Spleen (tissue), 11 donors: ENCODE results near the gene TSPAN3. TPM values are rescaled to one million over a fixed set of nuclear protein-coding genes. Genes with fewer than 3 reads are reported as not detected.

Source experiments
- DNase-seq: peaks from one replicate; pipeline ENCODE4 v3.0.0-alpha.2; 2020
- H3K27ac ChIP-seq, 8 donors: fragments of 200-600 bp; sonication (generic) in 7 of 8; 1 replicate in 4 of 8; 2 replicates in 4 of 8; pipeline versions ENCODE4 v1.5.0 to v1.8.0; 2016 to 2021; ENCODE audit warnings: inconsistent platforms in 4 of 8, mild to moderate bottlenecking in 4 of 8, moderate library complexity in 1 of 8
- H3K27me3 ChIP-seq, 7 donors: fragments of 200-600 bp; sonication (generic) in 6 of 7; replicated peaks in 1 of 7; 1 replicate in 4 of 7; 2 replicates in 3 of 7; pipeline versions ENCODE4 v1.5.0 to v1.8.0; 2016 to 2021; ENCODE audit warnings: inconsistent platforms in 3 of 7, mild to moderate bottlenecking in 1 of 7
- H3K36me3 ChIP-seq, 6 donors: fragments of 200-600 bp; sonication (generic) in 5 of 6; 1 replicate in 4 of 6; 2 replicates in 2 of 6; pipeline versions ENCODE4 v1.5.0 to v1.8.0; 2016 to 2021; ENCODE audit warnings: inconsistent platforms in 2 of 6
- H3K4me1 ChIP-seq, 6 donors: fragments of 200-600 bp; sonication (generic) in 5 of 6; 1 replicate in 3 of 6; 2 replicates in 3 of 6; pipeline versions ENCODE4 v1.5.0 to v1.8.0; 2016 to 2021; ENCODE audit warnings: inconsistent platforms in 3 of 6
- H3K4me3 ChIP-seq, 8 donors: fragments of 200-600 bp; sonication (generic) in 7 of 8; 1 replicate in 4 of 8; 2 replicates in 4 of 8; pipeline versions ENCODE4 v1.5.0 to v1.8.0; 2016 to 2021; ENCODE audit warnings: inconsistent platforms in 4 of 8, mild to moderate bottlenecking in 4 of 8, moderate library complexity in 2 of 8
- H3K9me3 ChIP-seq, 8 donors: fragments of 200-600 bp; sonication (generic) in 7 of 8; 1 replicate in 4 of 8; 2 replicates in 4 of 8; pipeline versions ENCODE4 v1.5.0 to v1.8.0; 2016 to 2021; ENCODE audit warnings: inconsistent platforms in 4 of 8
- CTCF ChIP-seq, 11 experiments: fragments of 200-600 bp in 7 of 11; fragments of 450-650 bp in 4 of 11; sonication (generic) in 4 of 11; IDR thresholded peaks in 8 of 11; conservative IDR thresholded peaks in 3 of 11; 1 replicate in 7 of 11; 2 replicates in 4 of 11; pipeline versions ENCODE4 v1.4.0 to v1.8.0; 2016 to 2021; ENCODE audit warnings: antibody characterized with exemption in 11 of 11, inconsistent platforms in 4 of 11, mild to moderate bottlenecking in 1 of 11
- POLR2A ChIP-seq, 3 donors: fragments of 450-650 bp; IDR thresholded peaks; one replicate each; pipeline ENCODE4 v1.5.1; 2017; ENCODE audit warnings: antibody characterized with exemption in 3 of 3, mild to moderate bottlenecking in 1 of 3
- POLR2AphosphoS5 ChIP-seq, 3 donors: sonication (generic); formaldehyde crosslinking; IDR thresholded peaks; one replicate each; pipeline ENCODE4 v1.5.1; 2017; ENCODE audit warnings: antibody characterized with exemption in 3 of 3
- whole genome bisulfite sequencing, 5 donors: extraction: QIAGEN DNeasy Blood & Tissue Kit in 3 of 5; methylation state at CpG; one replicate each; pipeline versions ENCODE4 v1.1.5 to v1.1.7; 2013 to 2018; 5-methylcytosine and 5-hydroxymethylcytosine counted together
- intact Hi-C: fragments of 100-400 bp; cut with DNase I; formaldehyde crosslinking; loops from one replicate; pipeline ENCODE4 v1.15.0; 2023; ENCODE audit warnings: low total_unique reads
- polyA plus RNA-seq, 3 donors: library from polyadenylated mRNA; stranded (reverse); fragments of 200-250 nt; gene quantifications; one replicate each; pipeline ENCODE4 v1.2.1, GENCODE V29; 2013
- total RNA-seq, 7 donors: library from RNA; depleted of rRNA in 3 of 7; stranded (reverse); fragments of >200 nt in 3 of 7; fragmentation: NEBNext Ultra II Directional in 4 of 7; extraction: Animal tissue kit (Norgen Biotek cat#: 25700) in 4 of 7; gene quantifications; one replicate each; pipeline versions ENCODE4 v1.1.0 to v1.2.1, GENCODE V29; 2016 to 2021
- donor health status: healthy with polysubstance abuse.
- donor health status: DM: no; HTN: no; CAD: no; lungs with moderate emphysema.
- donor health status: DM: no; HTN: no; CAD: no.
- donor health status: Bipolar disorder and iron deficiency.
- donor health status: healthy.
- donor health status: DM: no; HTN: no; CAD: no.
- donor health status: DM: yes; HTN: yes; CAD: no.

Gene TSPAN3
- total and polyA plus RNA-seq, 10 donors = 98.5 to 276 (median 141) TPM

GRCh38 chr15:77037388-77038209, 33.3 kb downstream of the TSPAN3 start:
- no peak overlapping the region for H3K4me3 ChIP-seq
- 90 to 98% (median 95%) methylated on average over 10 to 12 of the region's 12 CpGs for WGBS, 5 donors
- DNase-seq = peak; percentile 74
- peaks cover 0 to 22% (median 6%) of the 10 kb centered on the region in 6 donors for H3K4me1 ChIP-seq
- H3K36me3 ChIP-seq = peaks cover 3 to 67% (median 40%) of the 10 kb centered on the region in 6 donors
- intact Hi-C loops = no loop called here
- H3K9me3 ChIP-seq = no peaks in the 10 kb centered on the region
- TF ChIP-seq CTCF (IDR thresholded peaks at IDR 0.05 in 8 of 11, conservative IDR thresholded peaks at IDR 0.05 in 3 of 11) (no peak), POLR2AphosphoS5 (IDR thresholded peaks at IDR 0.05) (peak in 1 of 3 donors; percentile 64), POLR2A (IDR thresholded peaks at IDR 0.05) (no peak)
- no peaks in the 10 kb centered on the region for H3K27me3 ChIP-seq
- H3K27ac ChIP-seq = peak overlapping the region in 4 of 8 donors; percentile 6 to 48 (median 25)

GRCh38 chr15:77036537-77037387, 34.1 kb downstream of the TSPAN3 start:
- WGBS, 5 donors = 92 to 97% (median 93%) methylated on average over 13 to 22 of the region's 22 CpGs

GRCh38 chr15:77035999-77036471, 34.9 kb downstream of the TSPAN3 start:
- TF ChIP-seq CTCF (IDR thresholded peaks at IDR 0.05 in 8 of 11, conservative IDR thresholded peaks at IDR 0.05 in 3 of 11) (no peak), POLR2A (IDR thresholded peaks at IDR 0.05) (no peak), POLR2AphosphoS5 (IDR thresholded peaks at IDR 0.05) (peak; percentile 41 to 80 (median 42))
- DNase-seq = peak; percentile 68
- H3K9me3 ChIP-seq = no peaks in the 10 kb centered on the region
- H3K4me3 ChIP-seq = no peak overlapping the region
- H3K27ac ChIP-seq = peak overlapping the region in 3 of 8 donors; percentile 5 to 56 (median 30)
- WGBS, 5 donors = 83 to 90% (median 87%) methylated on average over 12 to 13 of the region's 13 CpGs
- intact Hi-C loops = no loop called here
- H3K36me3 ChIP-seq = peaks cover 3 to 70% (median 49%) of the 10 kb centered on the region in 6 donors
- H3K27me3 ChIP-seq = no peaks in the 10 kb centered on the region
- peaks cover 0 to 38% (median 16%) of the 10 kb centered on the region in 6 donors for H3K4me1 ChIP-seq

More at GRCh38 chr15:77036537-77037387, 34.1 kb downstream of the TSPAN3 start:
- TF ChIP-seq CTCF (IDR thresholded peaks at IDR 0.05 in 8 of 11, conservative IDR thresholded peaks at IDR 0.05 in 3 of 11) = no peak
- peak in 2 of 3 donors; percentile 5 to 42 for TF ChIP-seq POLR2AphosphoS5 (IDR thresholded peaks at IDR 0.05)
- no peak for TF ChIP-seq POLR2A (IDR thresholded peaks at IDR 0.05)
- H3K27me3 ChIP-seq = no peaks in the 10 kb centered on the region
- intact Hi-C loops = no loop called here
- peaks cover 3 to 67% (median 46%) of the 10 kb centered on the region in 6 donors for H3K36me3 ChIP-seq
- H3K4me3 ChIP-seq = no peak overlapping the region
- DNase-seq = peak; percentile 72
- no peaks in the 10 kb centered on the region for H3K9me3 ChIP-seq
- peak overlapping the region in 4 of 8 donors; percentile 5 to 48 (median 25) for H3K27ac ChIP-seq
- H3K4me1 ChIP-seq = peaks cover 0 to 31% (median 9%) of the 10 kb centered on the region in 6 donors
